GM19455 (cell line): Measurements from ENCODE around the gene CDC14C.

ENCODE experiments used
- ATAC-seq: cut with Tn5 transposase; IDR thresholded peaks from one replicate; pipeline ENCODE4 v1.9.1; 2021; ENCODE audit not compliant: unreplicated experiment

Gene CDC14C

DNA sequence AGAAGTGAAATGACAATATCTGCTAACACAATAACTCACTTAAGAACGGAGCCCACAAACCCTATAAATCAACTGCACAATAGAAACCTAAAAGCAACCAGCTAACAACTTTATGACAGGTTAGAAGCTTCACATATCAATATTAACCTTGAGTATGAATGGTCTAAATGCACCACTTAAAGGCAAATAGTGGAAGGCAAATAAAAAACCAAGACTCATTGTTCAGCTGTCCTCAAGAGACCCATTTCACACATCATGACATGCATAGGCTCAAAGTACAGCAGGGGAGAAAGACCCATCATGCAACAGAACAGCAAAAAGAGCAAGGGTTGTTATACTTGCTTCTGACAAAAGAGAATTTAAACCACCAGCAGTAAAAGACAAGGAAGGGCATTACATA lies 46.8 kb downstream of the CDC14C start:
- no peak for ATAC-seq

DNA sequence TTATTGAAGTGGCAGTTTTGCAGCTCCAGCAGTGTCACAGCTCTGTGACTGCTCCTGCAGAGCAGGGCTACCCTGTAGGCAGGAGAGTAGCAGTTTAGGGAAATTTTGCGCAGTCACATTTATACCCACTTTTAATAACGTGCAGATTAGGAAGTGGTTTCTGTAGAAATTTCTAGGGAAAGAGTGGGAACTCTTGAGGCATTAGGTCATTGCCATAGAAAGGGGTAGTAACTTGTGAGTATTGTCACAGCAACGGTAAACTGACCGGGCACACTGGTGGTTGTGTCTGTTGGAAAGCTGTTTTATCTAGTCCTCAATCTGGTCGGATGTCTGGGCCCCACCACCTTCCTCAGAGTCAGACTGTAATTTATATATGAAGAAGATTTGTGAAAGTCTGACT lies 51.9 kb downstream of the CDC14C start:
- ATAC-seq, result no peak

DNA sequence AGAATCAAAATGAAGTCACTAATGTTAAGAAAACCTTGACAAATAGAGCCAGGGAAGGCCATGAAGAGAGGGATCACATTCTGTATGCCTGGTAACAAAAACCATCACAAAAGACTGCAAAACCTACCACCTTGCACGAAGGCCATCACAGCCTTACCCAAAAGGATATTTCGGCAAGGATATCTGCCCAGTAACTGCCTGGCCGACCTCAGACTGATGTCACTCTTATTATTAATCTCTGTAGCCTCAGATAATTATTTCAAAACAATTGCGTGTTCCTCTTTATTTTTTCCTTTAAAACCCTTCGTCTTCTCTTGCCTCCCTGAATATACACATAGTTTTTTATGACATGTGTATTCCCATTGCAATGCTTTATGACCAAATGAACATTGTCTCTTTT lies 52.5 kb downstream of the CDC14C start:
- no peak for ATAC-seq
